Stomach smooth muscle (tissue), 2 donors: Measurements from ENCODE around the gene MPPED1.

Source experiments
- H3K27ac ChIP-seq: one replicate; pipeline ENCODE4 v1.7.0; 2013; ENCODE audit warnings: mild to moderate bottlenecking, low read length, inconsistent platforms
- H3K27me3 ChIP-seq, 2 donors: one replicate each; pipeline ENCODE4 v1.7.0; 2013; ENCODE audit warnings: low read length in 2 of 2; ENCODE audit not compliant: insufficient read depth in 2 of 2, control insufficient read depth in 1 of 2
- H3K36me3 ChIP-seq, 2 donors: one replicate each; pipeline ENCODE4 v1.7.0; 2013; ENCODE audit warnings: low read length in 2 of 2; ENCODE audit not compliant: control insufficient read depth in 2 of 2, insufficient read depth in 2 of 2
- H3K4me1 ChIP-seq: one replicate; pipeline ENCODE4 v1.7.0; 2013; ENCODE audit warnings: low read length; ENCODE audit not compliant: control insufficient read depth, insufficient read depth
- H3K4me3 ChIP-seq, 2 donors: one replicate each; pipeline ENCODE4 v1.7.0; 2013; ENCODE audit warnings: low read length in 2 of 2
- H3K9ac ChIP-seq, 2 donors: one replicate each; pipeline ENCODE4 v1.7.0; 2013; ENCODE audit warnings: low read length in 2 of 2, mild to moderate bottlenecking in 1 of 2
- H3K9me3 ChIP-seq, 2 donors: one replicate each; pipeline ENCODE4 v1.7.0; 2013; ENCODE audit warnings: low read length in 2 of 2; ENCODE audit not compliant: control insufficient read depth in 2 of 2
- donor health status: healthy.
- donor health status: Pancreatic carcinoma.

MPPED1 gene

GRCh38 chr22:43502306-43502874, 90.6 kb downstream of the MPPED1 start:
- Histone ChIP-seq H3K9ac (no peak overlapping the region), H3K36me3 (no peaks in the 10 kb centered on the region), H3K27ac (no peak overlapping the region), H3K27me3 (peaks cover 0 to 2% of the 10 kb centered on the region in 2 donors), H3K9me3 (peaks cover 0 to 9% of the 10 kb centered on the region in 2 donors), H3K4me3 (no peak overlapping the region), H3K4me1 (no peaks in the 10 kb centered on the region)

- H3K4me3 ChIP-seq: no peak overlapping the region
- no peaks in the 10 kb centered on the region for H3K4me1 ChIP-seq
- H3K27me3 ChIP-seq: peaks cover 0 to 2% of the 10 kb centered on the region in 2 donors
- no peak overlapping the region for H3K9ac ChIP-seq
- H3K27ac ChIP-seq: no peak overlapping the region
- H3K36me3 ChIP-seq: no peaks in the 10 kb centered on the region
- peaks cover 0 to 9% of the 10 kb centered on the region in 2 donors for H3K9me3 ChIP-seq
Measured at GRCh38 chr22:43504068-43504467, 92.3 kb downstream of the MPPED1 start.

DNA sequence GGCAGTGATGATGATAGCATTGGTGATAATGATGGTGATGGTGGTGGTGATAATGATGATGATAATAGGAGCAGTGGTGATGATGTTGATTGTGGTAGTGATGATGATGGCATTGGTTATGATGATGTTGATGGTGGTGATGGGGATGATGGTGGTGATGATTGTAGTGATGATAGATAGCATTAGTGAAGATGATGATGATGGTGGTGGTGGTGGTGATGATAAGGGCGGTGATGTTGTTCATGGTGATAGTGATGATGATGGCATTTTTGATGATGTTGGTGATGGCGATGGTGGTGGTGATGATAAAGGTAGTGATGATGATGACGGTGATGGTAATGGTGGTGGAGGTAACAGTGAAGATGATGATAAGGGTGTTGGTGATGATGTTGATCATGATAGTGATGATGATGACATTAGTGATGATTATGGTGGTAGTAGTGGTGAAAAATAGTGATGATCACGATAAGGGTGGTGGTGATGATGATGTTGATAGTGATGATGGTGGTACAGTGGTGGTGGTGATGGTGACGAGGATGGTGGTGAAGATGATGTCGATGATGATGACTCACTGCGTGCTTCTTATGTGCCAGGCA, 93.0 kb downstream of the MPPED1 start:
- H3K9ac ChIP-seq: no peak overlapping the region
- H3K9me3 ChIP-seq: peaks cover 0 to 9% of the 10 kb centered on the region in 2 donors
- no peak overlapping the region for H3K27ac ChIP-seq

GRCh38 chr22:43505423-43505822, 93.6 kb downstream of the MPPED1 start:
- Histone ChIP-seq H3K4me3 (no peak overlapping the region), H3K27me3 (peaks cover under 1 to 4% of the 10 kb centered on the region in 2 donors), H3K36me3 (no peaks in the 10 kb centered on the region), H3K9me3 (peaks cover 0 to 9% of the 10 kb centered on the region in 2 donors), H3K9ac (no peak overlapping the region), H3K4me1 (no peaks in the 10 kb centered on the region), H3K27ac (no peak overlapping the region)

More for the DNA sequence above, 93.0 kb downstream of the MPPED1 start:
- H3K4me3 ChIP-seq: no peak overlapping the region
- H3K36me3 ChIP-seq: no peaks in the 10 kb centered on the region
- H3K4me1 ChIP-seq: no peaks in the 10 kb centered on the region
- H3K27me3 ChIP-seq: peaks cover 0 to 2% of the 10 kb centered on the region in 2 donors

DNA sequence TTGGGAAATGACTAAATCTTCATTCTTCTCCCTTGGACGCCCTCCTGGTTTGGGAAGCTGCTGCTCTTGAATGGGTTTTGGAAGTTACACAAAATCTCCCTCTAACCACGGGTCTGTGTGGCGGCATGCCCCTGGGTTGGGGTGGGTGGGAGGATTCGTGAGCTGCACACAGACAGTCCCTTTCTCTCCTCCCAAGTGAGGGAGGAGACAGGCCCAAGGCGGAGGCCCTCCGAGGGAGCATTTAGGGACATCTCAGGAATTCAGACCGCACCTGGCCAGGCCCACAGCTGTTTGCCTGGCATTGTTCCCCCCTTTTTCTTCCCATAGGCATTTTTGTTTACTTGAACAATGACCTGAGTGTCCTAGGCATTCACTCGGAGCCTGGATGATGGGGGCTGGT, 94.1 kb downstream of the MPPED1 start:
- H3K4me1 ChIP-seq: no peaks in the 10 kb centered on the region
- no peak overlapping the region for H3K9ac ChIP-seq
- peaks cover 0 to 9% of the 10 kb centered on the region in 2 donors for H3K9me3 ChIP-seq
- H3K27me3 ChIP-seq: peaks cover 2 to 4% of the 10 kb centered on the region in 2 donors
- no peaks in the 10 kb centered on the region for H3K36me3 ChIP-seq
- no peak overlapping the region for H3K27ac ChIP-seq
- no peak overlapping the region for H3K4me3 ChIP-seq

- no peak overlapping the region for H3K9ac ChIP-seq
- H3K27me3 ChIP-seq: peaks cover 2 to 4% of the 10 kb centered on the region in 2 donors
- H3K4me3 ChIP-seq: no peak overlapping the region
- H3K4me1 ChIP-seq: no peaks in the 10 kb centered on the region
- no peak overlapping the region for H3K27ac ChIP-seq
- peaks cover 0 to 9% of the 10 kb centered on the region in 2 donors for H3K9me3 ChIP-seq
- no peaks in the 10 kb centered on the region for H3K36me3 ChIP-seq
Measured at GRCh38 chr22:43506487-43506886, 94.7 kb downstream of the MPPED1 start.

GRCh38 chr22:43507235-43507634, 95.4 kb downstream of the MPPED1 start:
- H3K27ac ChIP-seq: no peak overlapping the region
- H3K27me3 ChIP-seq: peaks cover 2 to 6% of the 10 kb centered on the region in 2 donors
- no peak overlapping the region for H3K9ac ChIP-seq
- no peak overlapping the region for H3K4me3 ChIP-seq
- no peaks in the 10 kb centered on the region for H3K36me3 ChIP-seq
- no peaks in the 10 kb centered on the region for H3K4me1 ChIP-seq
- peaks cover 0 to 9% of the 10 kb centered on the region in 2 donors for H3K9me3 ChIP-seq

DNA sequence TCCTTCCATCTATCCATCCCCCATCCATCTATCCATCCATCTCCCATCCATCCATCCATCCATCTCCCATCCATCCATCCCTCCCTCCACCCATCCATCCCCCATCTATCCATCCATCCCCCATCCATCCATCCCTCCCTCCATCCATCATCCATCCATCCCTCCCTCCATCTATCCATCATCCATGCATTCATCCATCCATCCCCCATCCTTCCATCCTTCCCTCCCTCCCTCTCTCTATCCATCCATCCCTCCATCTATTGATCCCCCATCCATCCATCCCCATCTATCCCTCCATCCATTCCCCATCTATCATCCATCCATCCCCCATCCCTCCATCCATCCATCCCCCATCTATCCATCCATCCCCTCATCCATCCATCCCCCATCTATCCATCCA, 96.7 kb downstream of the MPPED1 start:
- no peak overlapping the region for H3K27ac ChIP-seq
- peaks cover 2 to 4% of the 10 kb centered on the region in 2 donors for H3K27me3 ChIP-seq
- H3K9me3 ChIP-seq: peaks cover 0 to 9% of the 10 kb centered on the region in 2 donors
- no peak overlapping the region for H3K4me3 ChIP-seq
- no peaks in the 10 kb centered on the region for H3K4me1 ChIP-seq
- H3K9ac ChIP-seq: no peak overlapping the region
- H3K36me3 ChIP-seq: no peaks in the 10 kb centered on the region

DNA sequence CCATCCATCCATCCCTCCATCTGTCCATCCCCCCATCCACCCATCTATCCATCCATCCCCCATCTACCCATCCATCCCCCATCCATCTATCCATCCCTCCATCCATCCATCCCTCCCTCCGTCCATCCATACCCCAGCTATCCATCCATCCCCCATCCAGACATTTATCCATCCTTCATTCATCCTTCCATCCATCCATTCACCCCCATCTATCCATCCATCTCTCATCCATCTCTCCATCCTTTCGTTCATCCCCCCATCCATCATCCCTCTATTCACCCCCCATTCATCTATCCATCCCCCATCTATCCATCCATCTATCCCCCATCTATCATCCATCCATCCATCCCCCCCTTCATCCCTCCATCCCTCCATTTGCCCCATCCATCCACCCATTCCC, 97.5 kb downstream of the MPPED1 start:
- no peaks in the 10 kb centered on the region for H3K4me1 ChIP-seq
- H3K9me3 ChIP-seq: peaks cover 0 to 9% of the 10 kb centered on the region in 2 donors
- no peak overlapping the region for H3K9ac ChIP-seq

DNA sequence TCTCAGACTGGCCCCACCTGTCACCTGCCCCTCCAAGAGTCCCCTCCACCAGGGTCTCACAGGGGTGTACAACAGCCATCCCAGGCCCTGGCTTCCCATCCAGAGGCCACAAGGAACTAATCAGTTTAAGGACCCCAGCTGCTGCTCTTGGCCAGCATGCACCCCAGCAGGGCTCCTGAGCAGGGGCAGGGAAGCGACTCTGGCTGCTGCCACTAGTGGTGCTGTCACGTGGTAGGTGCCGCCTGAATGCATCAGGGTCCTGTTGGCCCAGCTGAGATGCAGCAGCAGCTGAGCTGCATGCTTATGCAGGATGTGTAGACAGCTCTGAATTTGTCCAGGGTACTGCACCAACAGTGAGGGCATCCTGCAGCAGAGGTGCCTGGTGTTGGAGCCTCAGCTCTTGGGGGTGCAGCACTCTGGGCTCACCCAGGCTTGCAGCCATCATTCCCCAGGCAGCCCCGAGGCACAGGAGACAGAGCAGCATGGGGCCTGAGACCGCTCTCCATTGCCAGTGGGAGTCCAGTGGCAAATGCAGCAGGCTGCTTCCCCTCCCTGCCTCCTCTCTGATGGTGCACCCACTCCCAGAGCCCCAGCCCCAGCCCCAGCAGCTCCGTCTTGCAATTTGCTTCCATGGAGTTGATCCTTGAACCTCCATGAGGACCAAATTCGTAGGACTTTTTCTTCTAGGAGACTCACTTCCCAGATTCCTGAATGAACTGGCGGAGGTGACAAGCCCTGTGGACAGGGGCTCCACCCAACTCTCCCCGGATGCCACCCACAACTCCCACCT, 98.7 kb downstream of the MPPED1 start:
- no peak overlapping the region for H3K27ac ChIP-seq
- peaks cover 2 to 4% of the 10 kb centered on the region in 2 donors for H3K27me3 ChIP-seq
- H3K36me3 ChIP-seq: no peaks in the 10 kb centered on the region
- no peaks in the 10 kb centered on the region for H3K9me3 ChIP-seq
- no peak overlapping the region for H3K9ac ChIP-seq
- H3K4me1 ChIP-seq: no peaks in the 10 kb centered on the region
- H3K4me3 ChIP-seq: no peak overlapping the region

More for the DNA sequence above, 97.5 kb downstream of the MPPED1 start:
- Histone ChIP-seq H3K4me3 (no peak overlapping the region), H3K27me3 (peaks cover 2 to 4% of the 10 kb centered on the region in 2 donors), H3K36me3 (no peaks in the 10 kb centered on the region), H3K27ac (no peak overlapping the region)
